ENCODE measurements around the gene IQCK.

IQCK gene

GRCh38 chr16:19868421-19868820 lies 150.3 kb downstream of the IQCK start:
- DNase-seq (ENCODE audit: low spot score): no peak
- H3K36me3 ChIP-seq (ENCODE audit: low read depth): no peaks in the 10 kb centered on the region
- H3K4me3 ChIP-seq (ENCODE audit: severe bottlenecking): no peak overlapping the region
- TF ChIP-seq CTCF (IDR thresholded peaks at IDR 0.05; ENCODE audit: poor library complexity, severe bottlenecking): no peak
- H3K9me3 ChIP-seq (ENCODE audit: severe bottlenecking): no peaks in the 10 kb centered on the region
- ATAC-seq (ENCODE audit: low read depth): no peak
- H3K27me3 ChIP-seq (ENCODE audit: insufficient read depth, poor library complexity, severe bottlenecking): no peaks in the 10 kb centered on the region
- H3K4me1 ChIP-seq (ENCODE audit: insufficient read depth, poor library complexity, severe bottlenecking): no peaks in the 10 kb centered on the region
- no peak overlapping the region for H3K27ac ChIP-seq (ENCODE audit: poor library complexity, severe bottlenecking)

- TF ChIP-seq CTCF (IDR thresholded peaks at IDR 0.05; ENCODE audit: poor library complexity, severe bottlenecking): no peak
- ATAC-seq (ENCODE audit: low read depth) (no peak), DNase-seq (ENCODE audit: low spot score) (no peak)
- Histone ChIP-seq H3K27me3 (ENCODE audit: insufficient read depth, poor library complexity, severe bottlenecking) (no peaks in the 10 kb centered on the region), H3K36me3 (ENCODE audit: low read depth) (no peaks in the 10 kb centered on the region), H3K4me3 (ENCODE audit: severe bottlenecking) (no peak overlapping the region), H3K27ac (ENCODE audit: poor library complexity, severe bottlenecking) (no peak overlapping the region), H3K4me1 (ENCODE audit: insufficient read depth, poor library complexity, severe bottlenecking) (no peaks in the 10 kb centered on the region), H3K9me3 (ENCODE audit: severe bottlenecking) (no peaks in the 10 kb centered on the region)
Observed at GRCh38 chr16:19871721-19872120, 153.7 kb downstream of the IQCK start.

GRCh38 chr16:19872179-19872863 lies 154.2 kb downstream of the IQCK start:
- TF ChIP-seq CTCF (IDR thresholded peaks at IDR 0.05; ENCODE audit: poor library complexity, severe bottlenecking): no peak
- DNase-seq (ENCODE audit: low spot score) (no peak), ATAC-seq (ENCODE audit: low read depth) (no peak)
- Histone ChIP-seq H3K4me1 (ENCODE audit: insufficient read depth, poor library complexity, severe bottlenecking) (no peaks in the 10 kb centered on the region), H3K4me3 (ENCODE audit: severe bottlenecking) (no peak overlapping the region), H3K36me3 (ENCODE audit: low read depth) (no peaks in the 10 kb centered on the region), H3K27me3 (ENCODE audit: insufficient read depth, poor library complexity, severe bottlenecking) (no peaks in the 10 kb centered on the region), H3K27ac (ENCODE audit: poor library complexity, severe bottlenecking) (no peak overlapping the region), H3K9me3 (ENCODE audit: severe bottlenecking) (no peaks in the 10 kb centered on the region)

GRCh38 chr16:19872935-19873334 lies 154.9 kb downstream of the IQCK start:
- TF ChIP-seq CTCF (IDR thresholded peaks at IDR 0.05; ENCODE audit: poor library complexity, severe bottlenecking): no peak
- DNase-seq (ENCODE audit: low spot score): no peak
- Histone ChIP-seq H3K4me3 (ENCODE audit: severe bottlenecking) (no peak overlapping the region), H3K27me3 (ENCODE audit: insufficient read depth, poor library complexity, severe bottlenecking) (no peaks in the 10 kb centered on the region), H3K27ac (ENCODE audit: poor library complexity, severe bottlenecking) (no peak overlapping the region), H3K9me3 (ENCODE audit: severe bottlenecking) (no peaks in the 10 kb centered on the region), H3K4me1 (ENCODE audit: insufficient read depth, poor library complexity, severe bottlenecking) (no peaks in the 10 kb centered on the region), H3K36me3 (ENCODE audit: low read depth) (no peaks in the 10 kb centered on the region)
- ATAC-seq (ENCODE audit: low read depth): no peak

- no peaks in the 10 kb centered on the region for H3K4me1 ChIP-seq (ENCODE audit: insufficient read depth, poor library complexity, severe bottlenecking)
- H3K9me3 ChIP-seq (ENCODE audit: severe bottlenecking): no peaks in the 10 kb centered on the region
- H3K4me3 ChIP-seq (ENCODE audit: severe bottlenecking): no peak overlapping the region
- no peak overlapping the region for H3K27ac ChIP-seq (ENCODE audit: poor library complexity, severe bottlenecking)
- ATAC-seq (ENCODE audit: low read depth) (no peak), DNase-seq (ENCODE audit: low spot score) (no peak)
- no peak for TF ChIP-seq CTCF (IDR thresholded peaks at IDR 0.05; ENCODE audit: poor library complexity, severe bottlenecking)
- H3K27me3 ChIP-seq (ENCODE audit: insufficient read depth, poor library complexity, severe bottlenecking): no peaks in the 10 kb centered on the region
- no peaks in the 10 kb centered on the region for H3K36me3 ChIP-seq (ENCODE audit: low read depth)
Observed at GRCh38 chr16:19874026-19874425, 156.0 kb downstream of the IQCK start.

Data from RWPE2 (cell line).